HepG2 (cell line): ENCODE results near the gene GUK1. TPM values are rescaled to one million over a fixed set of nuclear protein-coding genes. Genes with fewer than 3 reads are reported as not detected.

Experiments used
- ATF4 ChIP-seq, 2 experiments: fragments of 450-650 bp in 1 of 2; sonication (generic) in 1 of 2; formaldehyde crosslinking; IDR thresholded peaks; 2 replicates each; pipeline versions ENCODE4 v1.5.0 to v1.8.0; 2020 to 2022; ENCODE audit warnings: mild to moderate bottlenecking in 1 of 2, missing genetic modification reagents in 1 of 2
- ATRX ChIP-seq: sonication (generic); formaldehyde crosslinking; IDR thresholded peaks from 2 replicates; pipeline ENCODE4 v1.4.0; 2020; ENCODE audit warnings: missing genetic modification reagents, borderline replicate concordance
- ETV6 ChIP-seq: sonication (generic); formaldehyde crosslinking; conservative IDR thresholded peaks from 2 replicates; pipeline ENCODE4 v1.4.0; 2020; ENCODE audit warnings: missing genetic modification reagents
- FIP1L1 ChIP-seq: fragments of 200-400 bp; formaldehyde crosslinking; IDR thresholded peaks from 2 replicates; pipeline ENCODE4 v1.6.1; 2018; ENCODE audit warnings: low read depth, mild to moderate bottlenecking, low read length, moderate library complexity, borderline replicate concordance; ENCODE audit not compliant: insufficient read depth
- HNF1A ChIP-seq, 2 experiments: sonication (generic) in 1 of 2; formaldehyde crosslinking in 1 of 2; IDR thresholded peaks; 2 replicates each; pipeline versions ENCODE4 v1.4.0 to v1.6.1; 2016 to 2020; ENCODE audit warnings: borderline replicate concordance in 1 of 2, low read depth in 1 of 2, mild to moderate bottlenecking in 1 of 2, missing genetic modification reagents in 1 of 2
- MYC ChIP-seq: sonication (generic); formaldehyde crosslinking; IDR thresholded peaks from 2 replicates; pipeline ENCODE4 v1.9.0; 2021; ENCODE audit warnings: missing genetic modification reagents, borderline replicate concordance
- NCOA1 ChIP-seq: sonication (generic); formaldehyde crosslinking; IDR thresholded peaks from 2 replicates; pipeline ENCODE4 v1.9.0; 2021; ENCODE audit warnings: missing genetic modification reagents
- NR0B2 ChIP-seq: sonication (generic); formaldehyde crosslinking; IDR thresholded peaks from 2 replicates; pipeline ENCODE4 v1.4.0; 2020; ENCODE audit warnings: mild to moderate bottlenecking, missing genetic modification reagents
- RNF219 ChIP-seq: sonication (generic); formaldehyde crosslinking; IDR thresholded peaks from 2 replicates; pipeline ENCODE4 v1.5.0; 2020; ENCODE audit warnings: mild to moderate bottlenecking, missing genetic modification reagents
- XRCC5 ChIP-seq: fragments of 200-400 bp; formaldehyde crosslinking; optimal IDR thresholded peaks from 2 replicates; pipeline ENCODE3; 2017; ENCODE audit warnings: mild to moderate bottlenecking, low read length
- ZBTB3 ChIP-seq: sonication (generic); formaldehyde crosslinking; IDR thresholded peaks from 2 replicates; pipeline ENCODE4 v1.4.0; 2020; ENCODE audit warnings: low read depth, mild to moderate bottlenecking, moderate library complexity, missing genetic modification reagents, borderline replicate concordance
- ZFY ChIP-seq: sonication (generic); formaldehyde crosslinking; IDR thresholded peaks from 2 replicates; pipeline ENCODE4 v1.4.0; 2020; ENCODE audit warnings: missing genetic modification reagents
- ZMYM3 ChIP-seq: sonication (generic); formaldehyde crosslinking; IDR thresholded peaks from 2 replicates; pipeline ENCODE4 v1.5.1; 2020; ENCODE audit warnings: mild to moderate bottlenecking, missing genetic modification reagents
- ZNF274 ChIP-seq: sonication (generic); formaldehyde crosslinking; IDR thresholded peaks from 2 replicates; pipeline ENCODE4 v1.5.1; 2020; ENCODE audit warnings: mild to moderate bottlenecking, missing genetic modification reagents
- ZNF282 ChIP-seq: fragments of 450-650 bp; IDR thresholded peaks from 2 replicates; pipeline ENCODE4 v1.6.1; 2018; ENCODE audit not compliant: partially characterized antibody
- ZNF564 ChIP-seq: sonication (generic); formaldehyde crosslinking; IDR thresholded peaks from 2 replicates; pipeline ENCODE4 v1.8.1; 2023; ENCODE audit warnings: mild to moderate bottlenecking, missing genetic modification reagents
- ZNF788 ChIP-seq: sonication (generic); formaldehyde crosslinking; IDR thresholded peaks from 2 replicates; pipeline ENCODE4 v1.5.0; 2020; ENCODE audit warnings: mild to moderate bottlenecking, missing genetic modification reagents, borderline replicate concordance
- polyA plus RNA-seq, 8 experiments: library from polyadenylated mRNA; depleted of rRNA in 3 of 8; stranded (reverse) in 7 of 8; unstranded in 1 of 8; fragments of >200 nt; fragmentation: Illumina TruSeq in 4 of 8; extraction: Trizol in 4 of 8; gene quantifications; 2 replicates each; pipeline versions ENCODE4 v1.2.1 to v1.2.3, GENCODE V29; 2011 to 2016; ENCODE audit warnings: low read depth in 4 of 8, missing spikeins in 1 of 8, mixed read lengths in 1 of 8; ENCODE audit not compliant: insufficient read depth in 1 of 8
- total RNA-seq, 5 experiments: library from RNA; depleted of rRNA; stranded (reverse); fragments of >200 nt; fragmentation: Illumina TruSeq; extraction: Trizol; gene quantifications; 2 replicates each; pipeline ENCODE4 v1.2.3, GENCODE V29; 2016; ENCODE audit warnings: low read depth in 1 of 5

GUK1 gene
- total and polyA plus RNA-seq, 2 of the 13 experiments (the other 11 are each of a cell fraction or from before 2014, with no cell fraction given): 116 to 154 TPM

- TF ChIP-seq NR0B2 (CRISPR knock-in tag) (peak; percentile 85; the same call in 1 of the 2 replicates), ZNF564 (CRISPR knock-in tag) (no peak; the same call in 1 of the 2 replicates), ATF4 (CRISPR knock-in tag; IDR thresholded peaks at IDR 0.05) (peak in 1 of 2 experiments; percentile 65; a peak in 1 of 4 replicates), ZNF788 (peak; percentile 92; the same call in 1 of the 2 replicates), XRCC5 (peak; percentile 20), ZMYM3 (CRISPR knock-in tag) (0 out of 2 replicates have a peak, but pooled peaks have one; percentile 15), ZNF274 (CRISPR knock-in tag) (peak; percentile 37; the same call in 1 of the 2 replicates), ZNF282 (no peak), ATRX (CRISPR knock-in tag) (no peak), MYC (CRISPR knock-in tag) (peak; percentile 92; the same call in 1 of the 2 replicates), FIP1L1 (0 out of 2 replicates have a peak, but pooled peaks have one; percentile 59), HNF1A (IDR thresholded peaks at IDR 0.05; ENCODE audit: low read depth) (no peak), HNF1A (CRISPR knock-in tag; IDR thresholded peaks at IDR 0.05; ENCODE audit: borderline replicate concordance) (peak; percentile 75; the same call in 1 of the 2 replicates), RNF219 (CRISPR knock-in tag) (no peak), NCOA1 (CRISPR knock-in tag) (peak; percentile 85; the same call in 1 of the 2 replicates), ZFY (peak; percentile 96), ETV6 (CRISPR knock-in tag) (peak; percentile 84), ZBTB3 (CRISPR knock-in tag) (no peak)
Observed at GRCh38 chr1:228102791-228103620, 37.1 kb upstream of the GUK1 start, which contains the start of gene C1orf35 (continued).
